Dendritic cell treated with granulocyte-macrophage colony-stimulating factor and Interleukin-4, amounts not matched to agents 40 ng/mL and 50 ng/mL, for 4 days (primary cell): ENCODE data around the gene CAB39L.
"Not testable (repeated sequence)": the region's sequence is repeated elsewhere in the genome, so short reads cannot be mapped to it uniquely, and the experiment has no call there.

Experiments
- H3K27ac Mint-ChIP-seq: one replicate; pipeline ENCODE4 v1.8.0; 2022; ENCODE audit warnings: mild to moderate bottlenecking, mixed read lengths
- H3K27me3 Mint-ChIP-seq: one replicate; pipeline ENCODE4 v1.8.0; 2022; ENCODE audit warnings: mild to moderate bottlenecking, mixed read lengths
- H3K36me3 Mint-ChIP-seq: one replicate; pipeline ENCODE4 v1.8.0; 2022; ENCODE audit warnings: low read depth, mixed read lengths
- H3K4me1 Mint-ChIP-seq: one replicate; pipeline ENCODE4 v1.8.0; 2022; ENCODE audit warnings: low read depth, mixed read lengths
- H3K4me3 Mint-ChIP-seq: one replicate; pipeline ENCODE4 v1.8.0; 2022; ENCODE audit warnings: mild to moderate bottlenecking, moderate library complexity, mixed read lengths
- H3K9me3 Mint-ChIP-seq: one replicate; pipeline ENCODE4 v1.8.0; 2022; ENCODE audit warnings: mixed read lengths
- intact Hi-C: fragments of 100-400 bp; cut with micrococcal nuclease; formaldehyde crosslinking; loops from one replicate; pipeline ENCODE4 v1.15.0; 2022

Gene CAB39L

DNA sequence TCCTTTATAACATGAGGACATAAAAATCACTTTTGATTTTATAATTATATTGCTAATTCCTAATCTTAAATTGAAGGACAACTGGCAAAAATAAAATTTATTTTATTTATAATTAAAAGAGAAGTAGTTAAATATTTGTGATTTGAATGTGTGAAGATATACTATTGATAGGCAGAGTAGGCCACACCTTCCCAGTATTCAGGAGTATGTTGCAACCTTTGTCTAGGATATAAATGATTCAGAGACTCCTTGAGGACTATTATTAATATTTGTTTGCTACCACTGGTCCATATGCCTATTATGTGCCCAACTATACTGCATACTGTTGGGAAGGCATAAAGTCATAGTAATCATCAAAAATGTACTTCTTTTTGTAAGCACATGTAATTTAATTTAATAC is 101.9 kb downstream of the CAB39L start:
- no peaks in the 10 kb centered on the region for H3K27me3 Mint-ChIP-seq
- H3K27ac Mint-ChIP-seq = no peak overlapping the region
- intact Hi-C loops = no loop called here
- H3K36me3 Mint-ChIP-seq = no peaks in the 10 kb centered on the region
- no peaks in the 10 kb centered on the region for H3K9me3 Mint-ChIP-seq
- no peak overlapping the region for H3K4me3 Mint-ChIP-seq
- no peaks in the 10 kb centered on the region for H3K4me1 Mint-ChIP-seq

DNA sequence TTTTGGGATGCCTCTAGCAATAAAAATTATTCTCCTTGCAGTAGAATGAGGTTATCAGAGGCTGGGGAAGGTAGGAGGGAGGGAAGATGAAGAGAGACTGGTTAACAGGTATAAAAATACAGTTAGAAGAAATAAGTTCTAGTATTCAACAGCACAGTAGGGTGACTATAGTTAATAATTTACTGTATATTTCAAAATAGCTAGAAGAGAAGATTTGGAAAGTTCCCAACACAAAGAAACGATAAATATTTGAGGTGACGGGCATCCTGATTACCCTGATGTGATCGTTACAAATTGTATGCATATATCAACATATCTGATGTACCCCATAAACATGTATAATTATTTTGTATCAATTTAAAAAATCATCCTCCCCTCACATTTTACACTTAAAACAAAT is 102.3 kb downstream of the CAB39L start:
- no peaks in the 10 kb centered on the region for H3K4me1 Mint-ChIP-seq
- H3K27me3 Mint-ChIP-seq = no peaks in the 10 kb centered on the region
- H3K36me3 Mint-ChIP-seq = no peaks in the 10 kb centered on the region
- no peak overlapping the region for H3K4me3 Mint-ChIP-seq
- H3K9me3 Mint-ChIP-seq = no peaks in the 10 kb centered on the region
- intact Hi-C loops = no loop called here
- no peak overlapping the region for H3K27ac Mint-ChIP-seq

DNA sequence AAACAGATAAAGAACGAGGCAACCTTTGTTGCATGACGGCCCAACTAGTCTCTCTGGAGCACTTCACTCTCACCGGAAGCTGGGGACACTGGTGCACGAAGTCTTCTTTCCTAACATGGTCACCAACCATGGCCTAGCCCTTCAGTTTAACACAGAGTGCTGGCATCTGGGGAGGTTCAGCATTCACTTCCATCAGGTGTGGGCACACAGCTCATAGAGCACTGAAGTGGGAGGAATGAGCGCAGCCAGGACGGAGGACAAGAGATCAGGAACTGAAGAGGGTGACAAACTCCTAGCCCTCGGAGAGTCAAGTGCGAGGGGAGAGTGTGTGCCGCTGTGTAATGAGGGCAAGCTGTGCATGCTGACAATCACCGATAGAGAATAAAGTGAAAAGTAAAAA is 103.7 kb downstream of the CAB39L start:
- no peaks in the 10 kb centered on the region for H3K27me3 Mint-ChIP-seq
- no peak overlapping the region for H3K4me3 Mint-ChIP-seq
- no peaks in the 10 kb centered on the region for H3K36me3 Mint-ChIP-seq
- H3K4me1 Mint-ChIP-seq = no peaks in the 10 kb centered on the region
- intact Hi-C loops = no loop called here
- H3K9me3 Mint-ChIP-seq = no peaks in the 10 kb centered on the region
- H3K27ac Mint-ChIP-seq = no peak overlapping the region

DNA sequence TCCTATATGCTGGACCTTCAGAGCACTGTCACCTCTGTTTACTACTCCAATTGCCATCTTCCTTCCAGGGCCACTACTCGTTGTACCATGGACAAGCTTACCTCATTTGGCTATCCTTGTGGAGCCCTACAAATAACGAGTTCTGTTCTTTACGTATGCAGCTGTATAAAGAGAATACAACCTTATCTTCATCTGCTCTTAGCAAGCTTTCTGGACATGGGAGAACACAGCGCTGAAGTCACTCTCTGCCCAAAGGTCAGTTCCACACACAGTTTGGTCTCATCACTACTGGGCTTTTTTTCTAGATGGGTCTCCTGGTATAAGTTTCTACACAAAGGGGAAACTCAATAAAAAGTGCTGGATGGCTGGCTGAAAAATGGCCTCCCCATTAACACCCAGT is 107.2 kb downstream of the CAB39L start:
- Mint-ChIP-seq H3K4me3 (no peak overlapping the region), H3K9me3 (no peaks in the 10 kb centered on the region), H3K36me3 (no peaks in the 10 kb centered on the region), H3K27ac (no peak overlapping the region), H3K4me1 (no peaks in the 10 kb centered on the region), H3K27me3 (no peaks in the 10 kb centered on the region)
- intact Hi-C loops = no loop called here

DNA sequence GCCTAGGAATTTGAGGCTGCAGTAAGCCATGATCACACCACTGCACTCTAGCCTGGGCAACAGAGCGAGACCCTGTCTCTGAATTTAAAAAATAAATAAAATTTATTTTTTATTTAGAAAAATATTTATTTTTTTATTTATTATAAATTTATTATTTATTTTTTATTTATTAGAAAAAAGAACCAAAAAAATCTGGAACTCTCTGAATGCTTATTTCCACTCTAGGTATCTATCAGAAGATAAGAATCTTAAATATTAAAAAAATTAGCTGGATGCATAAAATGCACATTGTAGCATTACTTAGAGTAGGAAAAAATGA is 113.4 kb downstream of the CAB39L start:
- H3K9me3 Mint-ChIP-seq = no peaks in the 10 kb centered on the region
- intact Hi-C loops = no loop called here
- H3K4me1 Mint-ChIP-seq = no peaks in the 10 kb centered on the region

DNA sequence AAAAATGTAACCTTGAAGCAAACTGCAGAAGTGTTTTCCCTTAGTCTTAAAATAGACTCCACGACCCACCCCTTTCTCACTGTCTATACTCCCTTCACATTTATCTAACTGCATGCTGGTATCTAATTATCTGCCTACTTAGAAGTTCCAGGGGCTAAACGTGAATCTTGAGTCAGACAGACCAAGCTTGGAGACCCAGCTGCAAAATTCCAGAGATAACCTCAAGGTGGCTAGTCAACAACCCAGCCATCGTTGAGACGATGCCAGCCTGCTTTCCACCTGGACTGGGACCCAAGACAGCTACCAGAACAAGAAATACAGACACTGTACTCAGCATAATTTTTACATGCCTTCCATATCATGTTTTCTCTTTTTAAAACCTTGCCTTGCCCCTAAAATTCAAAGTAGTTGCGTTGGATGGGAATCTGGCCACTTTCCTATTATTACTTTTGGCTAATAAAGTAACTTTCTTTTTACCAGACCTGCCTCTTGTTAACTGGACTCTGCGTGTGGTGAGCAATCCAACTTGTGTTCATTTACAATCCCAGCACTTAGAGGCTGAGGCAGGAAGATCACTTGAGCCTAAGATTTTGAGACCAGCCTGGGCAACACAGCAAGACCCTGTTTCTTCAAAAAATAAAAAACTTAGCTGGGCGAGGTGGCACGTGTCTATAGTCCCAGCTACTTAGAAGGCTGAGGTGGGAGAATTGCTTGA is 113.9 kb downstream of the CAB39L start:
- Mint-ChIP-seq H3K27me3 (no peaks in the 10 kb centered on the region), H3K9me3 (no peaks in the 10 kb centered on the region), H3K36me3 (peaks cover 6% of the 10 kb centered on the region), H3K27ac (no peak overlapping the region), H3K4me3 (no peak overlapping the region), H3K4me1 (no peaks in the 10 kb centered on the region)
- intact Hi-C loops = no loop called here

More for the DNA sequence above, 113.4 kb downstream of the CAB39L start:
- Mint-ChIP-seq H3K27me3 (no peaks in the 10 kb centered on the region), H3K36me3 (peaks cover 6% of the 10 kb centered on the region), H3K27ac (no peak overlapping the region), H3K4me3 (no peak overlapping the region)

DNA sequence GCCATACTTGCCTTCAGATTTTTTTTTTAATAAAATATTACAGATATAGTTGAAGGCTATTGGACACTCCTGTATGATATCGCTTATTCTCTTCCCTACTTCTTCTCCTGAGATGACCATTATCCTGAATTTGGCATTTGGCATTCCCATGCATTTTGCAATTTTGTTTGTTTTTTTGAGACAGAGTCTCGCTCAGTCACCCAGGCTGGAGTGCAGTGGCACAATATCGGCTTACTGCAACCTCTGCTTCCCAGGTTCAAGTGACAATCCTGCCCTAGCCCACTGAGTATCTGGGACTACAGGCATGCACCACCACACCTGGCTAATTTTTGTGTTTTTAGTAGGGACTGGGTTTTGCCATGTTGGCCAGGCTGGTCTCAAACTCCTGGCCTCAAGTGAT is 116.7 kb downstream of the CAB39L start:
- intact Hi-C loops, H3K4me1 Mint-ChIP-seq, H3K27me3 Mint-ChIP-seq, H3K9me3 Mint-ChIP-seq, H3K36me3 Mint-ChIP-seq, H3K27ac Mint-ChIP-seq, H3K4me3 Mint-ChIP-seq: not testable (repeated sequence)

DNA sequence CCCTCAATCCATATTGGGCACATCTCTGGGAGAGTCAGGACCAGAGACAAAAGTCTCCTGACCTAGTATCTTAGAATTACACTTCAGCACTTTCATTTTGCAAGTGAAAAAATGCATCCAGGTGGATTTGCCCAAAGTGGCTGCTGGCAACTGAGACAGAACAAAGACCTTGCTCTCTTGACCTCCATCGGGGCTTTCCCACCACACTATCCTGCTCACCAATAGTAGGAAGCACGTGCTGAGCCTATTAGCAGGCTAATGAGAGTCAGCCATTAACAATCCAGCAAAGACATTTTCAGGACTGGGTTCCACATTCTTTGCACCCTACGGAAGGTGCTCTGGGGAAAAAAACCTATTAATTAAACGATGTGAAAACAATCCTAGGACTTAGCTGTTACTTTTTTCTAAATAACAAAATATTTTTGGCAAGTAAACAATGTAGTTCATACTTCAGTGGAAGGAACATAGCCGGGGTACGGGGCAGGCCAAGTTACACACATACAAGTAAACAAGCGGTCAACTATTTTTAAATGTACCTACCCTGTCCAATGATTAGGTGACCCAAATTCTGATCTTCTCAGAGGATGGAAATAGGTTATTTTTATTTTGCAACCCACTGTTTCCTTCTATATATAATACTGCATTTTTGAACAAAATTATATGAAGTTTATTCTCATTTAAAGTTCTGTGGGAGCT is 117.5 kb downstream of the CAB39L start:
- Mint-ChIP-seq H3K27ac (no peak overlapping the region), H3K4me3 (no peak overlapping the region), H3K27me3 (no peaks in the 10 kb centered on the region), H3K9me3 (no peaks in the 10 kb centered on the region), H3K4me1 (no peaks in the 10 kb centered on the region), H3K36me3 (peaks cover 6% of the 10 kb centered on the region)
- intact Hi-C loops = no loop called here

DNA sequence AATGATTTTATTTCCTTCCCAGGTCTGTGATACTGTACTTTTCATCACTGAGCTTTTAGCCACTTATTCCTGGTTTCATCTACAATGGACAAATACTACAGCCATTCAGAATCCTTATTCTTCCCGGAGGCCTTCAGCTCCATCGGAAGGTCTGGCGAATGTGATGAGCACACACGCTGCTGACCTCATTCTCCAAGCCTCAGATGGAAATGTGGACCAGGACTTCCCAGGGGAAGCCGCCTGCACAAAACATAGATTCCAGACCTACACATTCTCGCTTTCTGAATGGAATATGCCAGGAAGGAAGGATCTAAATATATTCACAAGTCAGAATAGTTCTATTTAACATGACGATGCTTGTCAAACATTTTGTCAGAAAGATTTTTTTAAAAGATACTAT is 120.5 kb downstream of the CAB39L start:
- Mint-ChIP-seq H3K27me3 (no peaks in the 10 kb centered on the region), H3K4me3 (no peak overlapping the region), H3K27ac (no peak overlapping the region), H3K4me1 (no peaks in the 10 kb centered on the region), H3K9me3 (no peaks in the 10 kb centered on the region), H3K36me3 (no peaks in the 10 kb centered on the region)
- intact Hi-C loops = no loop called here

DNA sequence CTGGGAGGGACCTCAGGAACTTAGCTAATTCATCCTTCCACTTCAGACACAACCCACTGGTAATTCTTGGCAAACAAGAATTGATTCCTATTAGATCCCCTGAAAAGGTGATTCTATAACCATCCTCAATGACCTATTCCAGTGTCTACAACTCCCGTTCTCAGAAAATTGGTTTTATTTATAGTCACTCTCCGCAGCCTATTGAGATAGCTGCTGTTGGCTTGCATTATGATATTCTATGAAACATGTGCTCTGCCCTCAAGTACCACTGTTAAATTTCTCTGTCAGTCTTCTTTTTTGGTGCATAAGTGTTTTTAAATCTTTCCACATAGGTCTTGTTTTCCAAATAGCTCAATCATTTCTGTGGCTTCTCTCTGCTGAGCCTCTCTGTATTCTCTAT is 121.2 kb downstream of the CAB39L start:
- H3K36me3 Mint-ChIP-seq = no peaks in the 10 kb centered on the region
- no peaks in the 10 kb centered on the region for H3K9me3 Mint-ChIP-seq
- no peaks in the 10 kb centered on the region for H3K4me1 Mint-ChIP-seq
- H3K27ac Mint-ChIP-seq = no peak overlapping the region
- intact Hi-C loops = no loop called here
- H3K4me3 Mint-ChIP-seq = no peak overlapping the region
- H3K27me3 Mint-ChIP-seq = no peaks in the 10 kb centered on the region

DNA sequence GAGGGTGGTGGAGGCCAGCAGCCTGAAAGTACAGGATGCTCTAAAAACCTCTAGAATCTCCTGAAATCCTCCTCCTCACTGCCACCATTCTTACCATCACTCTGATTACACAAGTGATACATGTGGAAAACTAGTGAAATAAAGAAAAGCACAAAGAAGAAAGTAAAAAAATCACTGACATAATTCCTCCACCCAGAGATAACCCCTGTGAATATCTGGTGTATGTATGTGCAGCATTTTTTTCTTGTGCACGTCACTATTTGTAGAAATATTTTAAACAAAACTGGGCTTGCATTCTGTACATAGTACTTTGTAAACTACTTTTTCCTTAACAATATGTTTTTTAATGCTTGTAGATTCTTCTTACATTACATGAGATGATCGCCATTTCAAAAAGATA is 122.9 kb downstream of the CAB39L start:
- no peaks in the 10 kb centered on the region for H3K27me3 Mint-ChIP-seq
- H3K9me3 Mint-ChIP-seq = no peaks in the 10 kb centered on the region
- no peak overlapping the region for H3K27ac Mint-ChIP-seq
- H3K4me1 Mint-ChIP-seq = no peaks in the 10 kb centered on the region
- intact Hi-C loops = no loop called here
- H3K36me3 Mint-ChIP-seq = no peaks in the 10 kb centered on the region
- H3K4me3 Mint-ChIP-seq = no peak overlapping the region

DNA sequence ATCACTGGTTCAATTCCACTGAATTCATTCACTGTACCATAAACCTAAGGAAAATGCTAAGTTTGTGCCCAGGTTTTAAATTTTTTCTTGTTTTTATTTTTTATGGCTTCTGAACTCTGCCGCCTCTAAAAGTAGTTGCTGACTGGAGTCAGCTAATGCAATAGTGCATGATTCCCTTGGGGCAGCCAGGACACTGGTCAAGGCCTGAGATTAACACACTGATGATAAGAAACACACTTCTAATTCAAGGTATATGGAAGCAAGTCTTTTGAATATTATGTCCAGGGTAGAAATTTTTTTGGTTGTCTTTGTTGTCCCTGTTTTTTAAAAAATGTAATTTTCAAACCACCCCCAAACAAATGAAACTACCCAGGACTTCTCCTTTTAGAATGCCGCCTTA is 123.9 kb downstream of the CAB39L start:
- H3K36me3 Mint-ChIP-seq = no peaks in the 10 kb centered on the region
- no peak overlapping the region for H3K4me3 Mint-ChIP-seq
- intact Hi-C loops = no loop called here

DNA sequence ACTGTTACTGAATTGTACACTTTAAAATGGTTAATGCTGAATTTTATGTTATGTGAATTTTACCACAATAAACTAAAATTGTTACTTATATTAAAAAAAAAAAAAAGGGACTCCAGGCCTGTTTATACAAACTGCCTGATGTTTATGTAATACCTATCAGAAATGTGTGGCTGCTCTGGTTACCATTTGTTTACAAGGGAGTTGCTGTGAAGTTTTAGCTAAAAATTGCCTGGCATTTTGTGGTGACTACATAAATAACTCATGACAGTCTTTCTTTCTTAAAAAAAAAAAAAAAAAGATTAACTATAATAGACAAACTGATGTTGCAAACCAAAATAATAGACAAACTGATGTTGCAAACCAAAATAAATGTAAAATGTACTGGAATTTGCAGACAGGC is 124.3 kb downstream of the CAB39L start:
- intact Hi-C loops = no loop called here
- H3K4me1 Mint-ChIP-seq = no peaks in the 10 kb centered on the region
- H3K9me3 Mint-ChIP-seq = no peaks in the 10 kb centered on the region
- no peak overlapping the region for H3K27ac Mint-ChIP-seq
- H3K27me3 Mint-ChIP-seq = no peaks in the 10 kb centered on the region
- no peak overlapping the region for H3K4me3 Mint-ChIP-seq
- H3K36me3 Mint-ChIP-seq = no peaks in the 10 kb centered on the region

More for the DNA sequence above, 123.9 kb downstream of the CAB39L start:
- no peaks in the 10 kb centered on the region for H3K4me1 Mint-ChIP-seq
- no peaks in the 10 kb centered on the region for H3K9me3 Mint-ChIP-seq
- H3K27me3 Mint-ChIP-seq = no peaks in the 10 kb centered on the region
- H3K27ac Mint-ChIP-seq = no peak overlapping the region

DNA sequence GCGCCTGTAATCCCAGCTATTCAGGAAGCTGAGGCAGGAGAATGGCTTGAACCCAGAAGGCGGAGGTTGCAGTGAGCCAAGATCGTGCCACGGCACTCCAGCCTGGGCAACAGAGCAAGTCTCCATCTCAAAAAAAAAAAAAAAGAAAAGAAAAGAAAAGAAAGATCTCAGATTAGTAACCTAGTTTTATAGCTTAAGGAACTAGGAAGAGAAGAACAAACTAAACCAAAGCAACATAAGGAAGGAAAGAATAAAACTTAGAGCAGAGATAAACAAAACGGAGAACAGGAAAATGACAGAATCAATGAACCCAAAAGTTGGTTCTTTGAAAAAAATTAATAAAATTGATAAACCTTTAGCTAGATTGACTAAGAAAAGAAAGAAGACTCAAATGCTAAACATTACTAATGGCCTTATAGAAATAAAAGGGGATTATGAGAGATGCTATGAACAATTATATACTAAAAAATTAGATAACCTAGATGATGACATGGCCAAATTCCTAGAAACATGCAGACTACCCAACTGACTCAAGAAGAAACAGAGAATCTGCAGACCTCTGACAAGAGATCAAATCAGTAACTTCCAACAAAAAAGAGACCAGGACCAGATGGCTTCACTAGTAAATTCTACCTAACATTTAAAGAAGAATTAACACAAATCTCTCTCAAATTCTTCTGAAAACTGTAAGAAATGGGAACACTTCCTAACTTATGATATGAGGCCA is 127.9 kb downstream of the CAB39L start:
- Mint-ChIP-seq H3K36me3 (no peaks in the 10 kb centered on the region), H3K9me3 (no peaks in the 10 kb centered on the region), H3K4me1 (peaks cover 9% of the 10 kb centered on the region), H3K4me3 (no peak overlapping the region), H3K27ac (no peak overlapping the region), H3K27me3 (no peaks in the 10 kb centered on the region)
- intact Hi-C loops = no loop called here
